NCI-H2227 treated with DMSO at 0.1 percent for 48 hours (cell line): Measurements from ENCODE around the gene MTG2.

ENCODE experiments used
- DNase-seq: peaks from one replicate; lab custom pipeline; 2025; lab: John Stamatoyannopoulos, UW

Gene MTG2, protein sequence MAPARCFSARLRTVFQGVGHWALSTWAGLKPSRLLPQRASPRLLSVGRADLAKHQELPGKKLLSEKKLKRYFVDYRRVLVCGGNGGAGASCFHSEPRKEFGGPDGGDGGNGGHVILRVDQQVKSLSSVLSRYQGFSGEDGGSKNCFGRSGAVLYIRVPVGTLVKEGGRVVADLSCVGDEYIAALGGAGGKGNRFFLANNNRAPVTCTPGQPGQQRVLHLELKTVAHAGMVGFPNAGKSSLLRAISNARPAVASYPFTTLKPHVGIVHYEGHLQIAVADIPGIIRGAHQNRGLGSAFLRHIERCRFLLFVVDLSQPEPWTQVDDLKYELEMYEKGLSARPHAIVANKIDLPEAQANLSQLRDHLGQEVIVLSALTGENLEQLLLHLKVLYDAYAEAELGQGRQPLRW

DNA sequence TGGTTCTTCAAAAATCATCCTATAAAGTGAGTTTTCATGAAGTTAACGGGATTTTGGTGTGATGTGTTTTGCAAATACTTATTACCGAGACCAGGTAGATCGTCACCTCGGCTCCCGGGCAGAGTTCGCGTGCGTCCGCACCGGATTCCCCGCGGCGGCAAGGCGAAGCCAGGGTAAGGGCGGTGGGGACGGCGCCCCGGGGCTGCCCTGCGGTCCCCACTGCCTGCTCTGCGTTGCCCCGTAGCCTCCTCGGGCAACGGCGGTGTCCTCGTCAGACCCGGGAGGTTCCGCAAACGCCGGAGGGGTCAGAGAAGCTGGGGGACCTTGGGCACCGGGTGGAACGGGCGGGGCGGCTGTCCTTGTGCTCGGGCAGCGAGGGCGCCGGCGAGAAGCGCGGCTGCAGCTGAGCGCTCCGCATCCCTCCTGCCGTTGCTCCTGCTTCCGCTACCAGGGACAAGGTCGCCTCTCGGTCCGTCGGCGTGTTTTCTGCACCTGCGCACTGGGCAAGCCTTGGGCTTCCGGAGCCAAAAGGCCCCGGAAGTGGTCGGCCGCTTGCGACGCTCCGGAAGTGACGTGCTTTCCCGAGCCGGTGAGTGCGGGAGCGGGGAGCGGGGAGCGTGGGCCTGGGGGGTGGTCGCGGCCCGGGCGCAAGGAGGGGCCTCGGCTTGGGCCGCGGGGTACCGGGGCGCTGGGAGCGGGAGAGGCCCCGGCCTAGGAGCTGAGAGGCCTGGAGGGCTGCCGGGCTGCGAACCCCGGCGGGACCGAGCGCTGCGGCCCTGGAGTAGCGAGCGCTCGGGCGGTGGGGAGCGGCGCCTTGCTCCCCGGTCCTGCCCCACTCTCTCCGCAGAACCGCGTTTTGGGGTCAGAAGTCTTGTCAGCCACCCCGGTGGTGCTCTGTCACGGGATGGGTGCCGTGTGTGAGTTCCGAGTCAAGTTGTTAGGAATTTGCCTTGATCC is at the start of gene MTG2:
Gene MTG2 (plus strand): TSS at position 560 of the 957 bp plus-strand sequence. CDS start 10,393 bp downstream, outside the sequence.
- peak; percentile 92 for DNase-seq

DNA sequence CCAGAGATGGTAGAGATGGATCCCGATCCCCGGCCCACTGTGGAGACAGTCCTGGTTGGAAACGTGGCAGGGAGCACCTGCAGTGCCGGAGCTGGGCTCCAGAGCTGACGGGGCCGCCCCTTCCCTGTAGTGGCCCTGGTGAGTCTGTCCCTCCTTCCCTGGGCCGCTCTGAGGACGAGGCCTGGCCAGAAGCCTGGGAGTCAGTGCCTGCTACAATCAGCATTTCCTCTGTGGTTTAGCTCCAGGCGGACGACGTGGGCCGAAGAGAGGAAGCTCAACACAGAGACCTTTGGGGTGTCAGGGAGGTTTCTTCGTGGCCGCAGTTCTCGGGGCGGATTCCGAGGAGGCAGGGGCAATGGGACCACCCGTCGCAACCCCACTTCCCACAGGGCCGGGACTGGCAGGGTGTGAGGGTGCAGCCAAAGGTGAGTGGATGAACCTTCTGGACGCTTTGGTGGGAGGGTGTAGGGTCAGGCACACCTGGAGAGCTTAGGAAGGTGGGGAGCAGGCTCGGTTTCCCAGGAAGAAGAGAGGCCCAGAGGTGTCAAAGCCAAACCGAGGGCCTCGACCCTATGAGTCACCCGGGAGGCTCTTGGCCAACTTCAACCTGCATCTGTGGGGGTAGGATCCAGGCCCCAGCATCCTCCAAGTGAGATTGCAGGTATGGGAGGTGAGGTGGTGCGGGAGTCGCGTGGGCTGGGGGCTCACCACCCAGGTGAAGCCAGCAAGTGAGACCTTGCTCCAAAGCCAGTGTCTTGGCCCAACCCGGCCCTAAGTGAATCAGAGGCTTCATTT is 49.6 kb upstream of the MTG2 start:
- DNase-seq: no peak

- DNase-seq: no peak
Measured at GRCh38 chr20:62133864-62134263, 49.0 kb upstream of the MTG2 start.

- no peak for DNase-seq
Measured at GRCh38 chr20:62134735-62135231, 48.0 kb upstream of the MTG2 start.

DNA sequence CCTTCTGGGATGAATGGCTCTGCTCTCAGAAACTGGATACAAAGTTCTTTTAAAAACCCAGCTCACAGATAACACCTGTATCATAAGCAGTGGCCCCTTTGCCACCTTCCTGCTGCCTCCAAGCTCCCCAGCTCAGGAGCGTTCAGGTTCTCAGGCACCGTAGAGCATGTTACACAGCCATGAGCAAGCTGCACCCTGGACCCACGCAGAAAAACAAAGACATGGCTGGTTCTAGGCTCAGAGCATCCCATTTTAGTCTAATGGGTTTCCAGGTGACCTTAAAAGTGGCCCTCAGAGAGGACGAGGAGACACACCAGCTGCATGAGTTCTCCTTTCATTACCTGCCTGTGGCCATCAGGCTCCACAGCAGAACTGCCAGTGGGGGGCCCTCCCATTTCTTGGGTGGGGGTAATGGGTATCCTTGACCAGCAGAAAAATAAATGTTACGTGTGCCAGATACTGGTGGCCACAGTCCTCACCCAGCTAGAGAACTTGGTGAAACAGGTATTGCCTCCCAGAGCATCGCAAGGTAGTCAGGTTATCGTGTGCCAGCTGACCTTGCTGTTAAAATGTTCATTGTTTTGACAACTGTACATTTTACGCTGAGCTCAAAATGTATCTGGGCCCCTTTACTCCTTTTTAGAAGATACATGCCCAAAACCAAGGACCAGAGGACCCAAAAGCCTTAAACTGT is 47.1 kb upstream of the MTG2 start:
- DNase-seq: no peak

DNA sequence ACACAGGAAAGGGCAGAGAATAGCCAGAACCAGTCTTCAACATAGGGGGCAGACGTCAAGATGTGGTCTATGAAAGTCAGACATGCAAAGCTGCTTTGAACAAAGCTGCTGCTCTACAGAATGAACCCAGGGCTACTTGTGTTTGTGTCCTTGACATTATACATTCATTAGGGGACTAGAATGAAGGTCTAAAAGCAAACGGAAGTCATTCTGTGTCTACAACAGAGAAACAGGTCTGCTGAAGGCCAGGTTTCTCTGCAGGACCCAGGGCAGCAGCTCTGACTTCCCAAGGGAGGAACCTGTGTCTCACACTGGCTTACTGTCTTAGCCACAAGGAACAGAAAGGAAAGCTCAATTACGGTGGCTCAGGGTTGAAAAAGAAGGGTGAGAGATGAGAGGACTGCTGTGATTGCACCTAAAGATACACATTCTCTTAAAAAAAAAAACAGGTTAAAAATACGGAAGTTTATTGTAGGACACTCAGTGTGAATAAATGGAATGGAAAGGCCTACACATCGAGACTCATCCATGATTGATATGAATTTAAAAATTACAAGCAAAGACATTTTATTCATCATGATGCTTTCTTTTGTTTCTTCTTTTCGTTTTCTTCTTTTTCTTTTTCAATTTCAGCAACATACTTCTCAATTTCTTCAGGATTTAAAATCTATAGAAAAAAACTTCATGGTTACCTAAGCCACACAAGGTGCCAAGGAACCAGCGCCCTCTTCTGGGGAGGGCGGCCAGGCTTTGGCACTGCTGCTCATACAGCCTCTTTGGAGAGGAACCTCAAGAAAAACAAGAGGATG is 46.3 kb upstream of the MTG2 start:
- DNase-seq: peak; percentile 43

DNA sequence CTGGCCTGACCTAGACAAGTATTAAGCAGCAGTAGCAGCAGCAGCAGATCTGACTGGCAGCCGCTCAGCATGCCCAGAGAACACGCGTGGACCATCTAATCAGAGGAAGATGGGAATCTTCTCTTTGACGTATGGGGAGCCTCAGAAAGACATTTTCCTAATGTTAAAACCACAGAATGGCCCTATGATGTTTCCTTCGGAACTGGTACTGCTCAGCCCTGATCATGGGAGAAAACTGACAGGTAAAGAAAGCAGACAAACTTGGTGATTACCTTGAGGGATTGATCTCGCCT is 45.8 kb upstream of the MTG2 start:
- no peak for DNase-seq

GRCh38 chr20:62137478-62138203 is 45.2 kb upstream of the MTG2 start:
- DNase-seq: no peak

GRCh38 chr20:62138204-62138543 is 44.7 kb upstream of the MTG2 start:
- DNase-seq: no peak

DNA sequence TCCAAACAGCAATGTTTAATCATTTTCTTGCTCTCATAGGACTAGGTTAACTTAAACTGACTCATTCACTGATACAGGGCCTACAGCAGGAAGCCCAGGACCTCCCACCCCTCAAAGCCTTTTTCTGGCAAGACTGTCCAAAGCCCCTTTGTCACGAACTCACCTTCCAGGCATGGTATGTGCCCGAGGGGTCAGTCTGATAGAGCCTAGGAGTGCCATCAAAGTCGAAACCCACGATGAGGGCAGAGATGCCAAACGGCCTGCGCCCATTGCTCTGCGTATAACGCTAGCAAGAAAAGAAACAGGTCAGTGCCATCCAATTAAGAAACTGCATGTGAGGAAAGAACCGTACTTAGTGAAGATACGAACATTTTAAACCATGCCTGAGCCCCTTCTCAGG is 43.9 kb upstream of the MTG2 start:
- no peak for DNase-seq

DNA sequence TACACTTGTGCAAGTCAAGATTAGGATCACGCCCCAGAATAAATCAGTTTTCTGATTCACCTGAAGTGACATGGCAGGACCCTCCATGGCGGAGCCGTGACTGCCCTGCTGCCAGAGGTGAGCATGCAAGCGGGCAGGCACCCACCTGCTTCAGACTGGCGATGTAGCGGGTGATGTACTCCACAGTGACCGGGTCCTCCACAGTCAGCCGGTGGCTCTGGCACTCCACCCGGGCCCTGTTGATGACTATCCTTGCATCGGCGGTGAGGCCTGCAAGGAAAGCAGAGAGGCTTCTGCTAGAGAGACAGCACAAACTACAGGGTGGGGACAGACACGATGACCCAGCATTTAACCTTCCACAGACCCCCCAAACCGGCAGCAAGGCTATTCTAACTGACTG is 43.2 kb upstream of the MTG2 start:
- no peak for DNase-seq

DNA sequence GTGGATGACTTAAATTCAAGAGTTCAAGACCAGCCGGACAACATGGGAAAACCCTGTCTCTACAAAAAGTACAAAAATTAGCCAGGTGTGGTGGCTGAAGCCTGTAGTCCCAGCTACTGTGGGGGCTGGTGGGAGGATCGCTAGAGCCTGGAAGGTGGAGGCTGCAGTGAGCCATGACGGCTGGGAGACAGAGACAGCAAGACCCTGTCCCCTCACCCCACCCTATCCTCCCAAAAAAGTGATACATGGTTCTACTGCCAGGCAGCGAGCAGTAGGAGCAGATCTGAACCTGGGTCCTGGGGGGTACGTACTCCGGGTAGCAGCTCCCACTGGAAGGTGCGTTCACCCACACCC is 41.8 kb upstream of the MTG2 start:
- no peak for DNase-seq

- DNase-seq: no peak
Measured at GRCh38 chr20:62141397-62142251, 41.2 kb upstream of the MTG2 start.

DNA sequence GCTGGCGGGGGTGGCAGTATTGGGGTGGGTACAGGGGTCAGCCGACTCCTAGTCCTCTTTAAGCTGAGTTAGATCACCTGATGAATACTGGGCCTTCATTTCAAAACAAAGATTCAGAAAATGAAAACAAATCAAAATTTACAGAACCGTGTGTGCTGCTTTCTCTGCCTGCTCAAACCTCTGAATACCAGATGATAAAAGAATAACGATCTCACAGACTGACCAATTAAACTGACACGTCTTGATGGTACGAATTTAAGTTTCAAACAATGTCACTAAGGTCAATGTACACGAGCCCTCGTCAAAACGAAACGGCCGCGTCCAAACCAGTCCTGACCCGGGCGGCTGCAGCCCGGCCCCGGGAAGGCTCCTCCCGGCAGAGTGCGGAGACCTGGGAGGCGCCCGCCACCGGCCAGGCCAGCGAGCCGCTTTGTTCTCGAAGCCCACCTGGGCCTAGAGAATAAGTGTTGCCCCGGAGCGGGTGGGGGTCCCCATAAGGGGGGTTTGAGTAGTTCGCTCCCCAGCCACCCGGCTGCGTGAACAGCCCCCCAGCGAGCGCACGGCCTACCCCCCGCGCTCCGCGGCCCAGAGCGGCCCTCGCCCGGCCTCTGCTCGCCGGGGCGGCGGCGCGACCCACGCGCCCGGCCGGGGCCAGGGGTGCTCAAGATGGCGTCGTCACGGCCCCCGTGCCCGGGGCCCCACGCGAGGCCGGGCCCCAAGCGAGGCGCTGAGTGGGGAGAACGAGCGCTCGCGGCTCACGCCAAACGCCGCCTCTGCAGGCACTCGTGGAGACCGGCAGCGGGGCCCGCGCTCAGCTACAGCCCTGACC is 40.4 kb upstream of the MTG2 start:
- no peak for DNase-seq

DNA sequence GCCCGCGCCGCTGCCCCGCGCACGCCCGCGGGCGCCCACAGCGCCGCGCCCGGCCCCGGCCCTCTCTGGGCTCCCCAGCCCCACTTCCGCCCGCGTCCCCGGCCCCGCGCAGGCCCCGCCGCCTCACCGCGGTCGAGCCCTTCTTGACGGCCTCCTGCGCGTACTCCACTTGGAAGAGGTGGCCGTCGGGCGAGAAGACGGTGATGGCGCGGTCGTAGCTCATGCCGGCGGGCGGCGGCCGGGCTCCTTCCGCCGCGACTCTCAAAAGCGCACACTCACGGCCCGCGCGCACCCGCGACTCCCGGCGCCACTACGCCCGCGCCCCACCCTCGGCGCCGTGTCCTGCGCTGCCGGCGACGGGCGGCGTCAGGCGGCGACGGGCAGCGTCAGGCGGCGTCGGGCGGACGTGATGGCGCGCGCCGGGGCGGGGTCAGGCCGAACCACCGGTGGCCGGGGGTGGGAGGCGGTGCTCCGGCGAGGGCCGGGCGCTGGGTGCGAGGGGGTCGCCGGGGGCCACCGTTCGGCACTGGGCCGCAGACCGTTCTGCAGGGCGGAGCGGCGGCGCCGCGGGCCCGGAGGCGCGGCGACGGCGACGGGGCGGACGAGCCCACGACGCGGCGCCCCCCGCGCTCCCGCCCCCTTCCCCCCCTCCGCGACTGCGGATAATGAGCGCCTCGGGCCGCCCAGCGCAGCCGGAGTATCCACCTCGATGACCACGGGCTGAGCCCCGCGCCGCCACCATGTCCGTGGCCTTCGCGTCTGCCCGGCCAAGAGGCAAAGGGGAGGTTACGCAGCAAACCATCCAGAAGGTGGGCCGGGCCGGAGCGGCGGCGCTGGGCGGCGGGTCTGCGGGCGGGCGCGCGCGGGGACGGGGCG is 39.5 kb upstream of the MTG2 start, which contains the start of the genes PSMA7 and SS18L1:
Gene PSMA7 (minus strand): TSS at position 314 of the 876 bp plus-strand sequence. CDS start 91 bp downstream, at position 223.
Gene SS18L1 (plus strand): TSS at position 689 of the 876 bp plus-strand sequence. CDS start 52 bp downstream, at position 741.
- DNase-seq: peak; percentile 81

GRCh38 chr20:62143957-62144825 is 38.6 kb upstream of the MTG2 start:
- no peak for DNase-seq
